ENCODE results near the gene NLRC4. TPM values are rescaled to one million over a fixed set of nuclear protein-coding genes. Genes with fewer than 3 reads are reported as not detected.

Gene NLRC4
- total and polyA plus RNA-seq, 10 of the 15 experiments (the other 5 are each of a cell fraction or from before 2014, with no cell fraction given), result 0.01 to 0.58 (median 0.40) TPM

DNA sequence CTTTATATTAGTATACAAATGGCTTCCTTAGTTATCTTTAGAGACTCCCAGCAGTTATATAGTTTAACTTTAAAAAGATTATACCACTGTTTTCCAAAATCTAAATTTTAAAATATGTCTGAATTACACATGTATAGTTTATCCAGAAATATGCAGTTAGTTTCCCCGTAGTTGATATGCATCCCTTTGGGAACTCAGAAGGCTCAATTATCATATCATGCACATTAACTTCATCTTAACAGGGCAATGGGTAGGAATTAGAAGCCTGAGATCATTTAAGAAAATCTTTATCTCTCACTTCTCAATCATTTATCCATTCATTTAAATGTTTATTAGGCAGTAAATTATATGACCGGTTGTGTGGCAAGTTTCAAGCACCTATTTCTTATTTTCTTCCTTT is 27.2 kb downstream of the NLRC4 start:
- ChIA-PET CTCF (no interaction called here), RAD21 (ENCODE audit: unreplicated experiment) (no interaction called here), SMC1A (ENCODE audit: uncharacterized antibody, unreplicated experiment) (no interaction called here), POLR2A (no interaction called here)
- H3K9me3 ChIP-seq (replicated peaks; ENCODE audit: control insufficient read depth, insufficient read depth, low read length), result no peaks in the 10 kb centered on the region
- H3K4me3 ChIP-seq, result no peak overlapping the region
- no peaks in the 10 kb centered on the region for H3K36me3 ChIP-seq (ENCODE audit: control insufficient read depth in 2 of 2, insufficient read depth in 2 of 2, low read length in 1 of 2)
- no peaks in the 10 kb centered on the region for H3K4me1 ChIP-seq (ENCODE audit: control insufficient read depth, insufficient read depth, low read length)
- no TSS peak for BruUV-seq (replicated peaks)
- WGBS (ENCODE audit: insufficient coverage, insufficient replicate concordance, low lambda C conversion rate, missing lambda C conversion rate), result 98% methylated on average over 2 of the region's 2 CpGs
- H2AFZ ChIP-seq (ENCODE audit: control insufficient read depth, low read depth, low read length), result no peak overlapping the region
- H3K79me2 ChIP-seq (ENCODE audit: control insufficient read depth, insufficient read depth, low read length), result no peaks in the 10 kb centered on the region
- H3K27me3 ChIP-seq (replicated peaks in 1 of 2; ENCODE audit: control insufficient read depth in 2 of 2, insufficient read depth in 2 of 2, low read length in 1 of 2), result no peaks in the 10 kb centered on the region
- H3K27ac ChIP-seq (ENCODE audit: control insufficient read depth, insufficient read depth), result no peak overlapping the region
- intact Hi-C loops (cut with micrococcal nuclease; ENCODE audit: unreplicated experiment) (no loop called here), in situ Hi-C loops (cut with MboI) (no loop called here)
- H3K4me2 ChIP-seq (ENCODE audit: control insufficient read depth, insufficient read depth), result no peak overlapping the region
- ATAC-seq, result no peak
- H3K9ac ChIP-seq (ENCODE audit: control insufficient read depth, insufficient read depth, low read length), result no peak overlapping the region
- no peak for FAIRE-seq
- TF ChIP-seq IRF4 (IDR thresholded peaks at IDR 0.05; ENCODE audit: low read depth, low read length) (no peak), SMC3 (IDR thresholded peaks at IDR 0.05; ENCODE audit: borderline replicate concordance, low read length) (no peak), RB1 (IDR thresholded peaks at IDR 0.05; ENCODE audit: borderline replicate concordance) (no peak), CTCF (IDR thresholded peaks at IDR 0.05 in 2 of 3, conservative IDR thresholded peaks at IDR 0.05 in 1 of 3; ENCODE audit: control insufficient read depth in 2 of 3, extremely low read depth in 1 of 3, insufficient read depth in 1 of 3, low read depth in 3 of 3, low read length in 3 of 3) (no peak), ZNF24 (IDR thresholded peaks at IDR 0.05) (no peak), HCFC1 (IDR thresholded peaks at IDR 0.05; ENCODE audit: low read length) (no peak), BACH1 (IDR thresholded peaks at IDR 0.05; ENCODE audit: borderline replicate concordance) (no peak), TARDBP (IDR thresholded peaks at IDR 0.05; ENCODE audit: borderline replicate concordance) (no peak), CBFB (IDR thresholded peaks at IDR 0.05; ENCODE audit: low read depth) (no peak)
- TF ChIP-seq, protein P1, sequence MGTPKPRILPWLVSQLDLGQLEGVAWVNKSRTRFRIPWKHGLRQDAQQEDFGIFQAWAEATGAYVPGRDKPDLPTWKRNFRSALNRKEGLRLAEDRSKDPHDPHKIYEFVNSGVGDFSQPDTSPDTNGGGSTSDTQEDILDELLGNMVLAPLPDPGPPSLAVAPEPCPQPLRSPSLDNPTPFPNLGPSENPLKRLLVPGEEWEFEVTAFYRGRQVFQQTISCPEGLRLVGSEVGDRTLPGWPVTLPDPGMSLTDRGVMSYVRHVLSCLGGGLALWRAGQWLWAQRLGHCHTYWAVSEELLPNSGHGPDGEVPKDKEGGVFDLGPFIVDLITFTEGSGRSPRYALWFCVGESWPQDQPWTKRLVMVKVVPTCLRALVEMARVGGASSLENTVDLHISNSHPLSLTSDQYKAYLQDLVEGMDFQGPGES (IDR thresholded peaks at IDR 0.05), result no peak
- TF ChIP-seq, protein P2, sequence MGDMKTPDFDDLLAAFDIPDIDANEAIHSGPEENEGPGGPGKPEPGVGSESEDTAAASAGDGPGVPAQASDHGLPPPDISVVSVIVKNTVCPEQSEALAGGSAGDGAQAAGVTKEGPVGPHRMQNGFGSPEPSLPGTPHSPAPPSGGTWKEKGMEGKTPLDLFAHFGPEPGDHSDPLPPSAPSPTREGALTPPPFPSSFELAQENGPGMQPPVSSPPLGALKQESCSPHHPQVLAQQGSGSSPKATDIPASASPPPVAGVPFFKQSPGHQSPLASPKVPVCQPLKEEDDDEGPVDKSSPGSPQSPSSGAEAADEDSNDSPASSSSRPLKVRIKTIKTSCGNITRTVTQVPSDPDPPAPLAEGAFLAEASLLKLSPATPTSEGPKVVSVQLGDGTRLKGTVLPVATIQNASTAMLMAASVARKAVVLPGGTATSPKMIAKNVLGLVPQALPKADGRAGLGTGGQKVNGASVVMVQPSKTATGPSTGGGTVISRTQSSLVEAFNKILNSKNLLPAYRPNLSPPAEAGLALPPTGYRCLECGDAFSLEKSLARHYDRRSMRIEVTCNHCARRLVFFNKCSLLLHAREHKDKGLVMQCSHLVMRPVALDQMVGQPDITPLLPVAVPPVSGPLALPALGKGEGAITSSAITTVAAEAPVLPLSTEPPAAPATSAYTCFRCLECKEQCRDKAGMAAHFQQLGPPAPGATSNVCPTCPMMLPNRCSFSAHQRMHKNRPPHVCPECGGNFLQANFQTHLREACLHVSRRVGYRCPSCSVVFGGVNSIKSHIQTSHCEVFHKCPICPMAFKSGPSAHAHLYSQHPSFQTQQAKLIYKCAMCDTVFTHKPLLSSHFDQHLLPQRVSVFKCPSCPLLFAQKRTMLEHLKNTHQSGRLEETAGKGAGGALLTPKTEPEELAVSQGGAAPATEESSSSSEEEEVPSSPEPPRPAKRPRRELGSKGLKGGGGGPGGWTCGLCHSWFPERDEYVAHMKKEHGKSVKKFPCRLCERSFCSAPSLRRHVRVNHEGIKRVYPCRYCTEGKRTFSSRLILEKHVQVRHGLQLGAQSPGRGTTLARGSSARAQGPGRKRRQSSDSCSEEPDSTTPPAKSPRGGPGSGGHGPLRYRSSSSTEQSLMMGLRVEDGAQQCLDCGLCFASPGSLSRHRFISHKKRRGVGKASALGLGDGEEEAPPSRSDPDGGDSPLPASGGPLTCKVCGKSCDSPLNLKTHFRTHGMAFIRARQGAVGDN (IDR thresholded peaks at IDR 0.05), result no peak
- TF ChIP-seq, protein P3, sequence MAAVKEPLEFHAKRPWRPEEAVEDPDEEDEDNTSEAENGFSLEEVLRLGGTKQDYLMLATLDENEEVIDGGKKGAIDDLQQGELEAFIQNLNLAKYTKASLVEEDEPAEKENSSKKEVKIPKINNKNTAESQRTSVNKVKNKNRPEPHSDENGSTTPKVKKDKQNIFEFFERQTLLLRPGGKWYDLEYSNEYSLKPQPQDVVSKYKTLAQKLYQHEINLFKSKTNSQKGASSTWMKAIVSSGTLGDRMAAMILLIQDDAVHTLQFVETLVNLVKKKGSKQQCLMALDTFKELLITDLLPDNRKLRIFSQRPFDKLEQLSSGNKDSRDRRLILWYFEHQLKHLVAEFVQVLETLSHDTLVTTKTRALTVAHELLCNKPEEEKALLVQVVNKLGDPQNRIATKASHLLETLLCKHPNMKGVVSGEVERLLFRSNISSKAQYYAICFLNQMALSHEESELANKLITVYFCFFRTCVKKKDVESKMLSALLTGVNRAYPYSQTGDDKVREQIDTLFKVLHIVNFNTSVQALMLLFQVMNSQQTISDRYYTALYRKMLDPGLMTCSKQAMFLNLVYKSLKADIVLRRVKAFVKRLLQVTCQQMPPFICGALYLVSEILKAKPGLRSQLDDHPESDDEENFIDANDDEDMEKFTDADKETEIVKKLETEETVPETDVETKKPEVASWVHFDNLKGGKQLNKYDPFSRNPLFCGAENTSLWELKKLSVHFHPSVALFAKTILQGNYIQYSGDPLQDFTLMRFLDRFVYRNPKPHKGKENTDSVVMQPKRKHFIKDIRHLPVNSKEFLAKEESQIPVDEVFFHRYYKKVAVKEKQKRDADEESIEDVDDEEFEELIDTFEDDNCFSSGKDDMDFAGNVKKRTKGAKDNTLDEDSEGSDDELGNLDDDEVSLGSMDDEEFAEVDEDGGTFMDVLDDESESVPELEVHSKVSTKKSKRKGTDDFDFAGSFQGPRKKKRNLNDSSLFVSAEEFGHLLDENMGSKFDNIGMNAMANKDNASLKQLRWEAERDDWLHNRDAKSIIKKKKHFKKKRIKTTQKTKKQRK (IDR thresholded peaks at IDR 0.05; ENCODE audit: low read depth, low read length), result no peak
- no peak for DNase-seq (ENCODE audit: low read depth, low spot score)
- H4K20me1 ChIP-seq (ENCODE audit: control insufficient read depth, insufficient read depth), result no peaks in the 10 kb centered on the region
